Measurements from ENCODE around the gene RGR. TPM values are rescaled to one million over a fixed set of nuclear protein-coding genes. Genes with fewer than 3 reads are reported as not detected.

The RGR gene, protein sequence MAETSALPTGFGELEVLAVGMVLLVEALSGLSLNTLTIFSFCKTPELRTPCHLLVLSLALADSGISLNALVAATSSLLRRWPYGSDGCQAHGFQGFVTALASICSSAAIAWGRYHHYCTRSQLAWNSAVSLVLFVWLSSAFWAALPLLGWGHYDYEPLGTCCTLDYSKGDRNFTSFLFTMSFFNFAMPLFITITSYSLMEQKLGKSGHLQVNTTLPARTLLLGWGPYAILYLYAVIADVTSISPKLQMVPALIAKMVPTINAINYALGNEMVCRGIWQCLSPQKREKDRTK
- total RNA-seq: not detected in 2 replicates

DNA sequence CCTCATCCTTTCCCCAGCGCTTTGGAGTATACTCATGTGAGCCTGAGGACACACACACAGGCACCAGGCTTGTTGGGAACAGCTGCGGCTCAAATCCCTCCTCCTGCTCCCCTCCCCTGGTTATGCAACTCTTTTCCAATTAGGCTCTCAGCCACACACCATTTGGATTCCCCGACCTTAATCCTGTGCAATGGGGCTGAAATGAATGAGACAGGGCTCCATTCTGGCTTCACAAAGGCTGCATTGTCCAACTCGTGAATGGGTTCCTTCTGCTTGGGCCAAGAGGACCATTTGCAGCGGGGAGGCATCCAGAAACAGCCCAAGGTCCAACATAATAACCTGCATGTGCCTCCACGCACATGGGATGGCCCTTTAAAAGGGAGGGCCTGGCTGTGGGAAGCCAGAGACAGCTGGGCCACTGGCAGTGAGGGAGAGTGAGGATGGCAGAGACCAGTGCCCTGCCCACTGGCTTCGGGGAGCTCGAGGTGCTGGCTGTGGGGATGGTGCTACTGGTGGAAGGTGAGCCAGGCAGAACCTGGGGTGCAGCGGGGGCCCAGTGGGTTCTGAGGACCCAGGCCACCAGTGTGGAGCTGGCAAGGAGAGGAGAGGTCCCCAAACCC is at the start of gene RGR:
Gene RGR, plus strand, starts transcription at position 403 of the 620 bp plus-strand sequence. Its CDS starts 38 bp downstream, at position 441.
- no peak within 1 kb of the TSS for H3K4me3 ChIP-seq (ENCODE audit: low read depth, low read length)
- peaks cover 4% of the 10 kb centered on the region for H3K27me3 ChIP-seq (ENCODE audit: control insufficient read depth, insufficient read depth, low read length)
- no peak for DNase-seq (ENCODE audit: low read depth)
- TF ChIP-seq, protein P1, sequence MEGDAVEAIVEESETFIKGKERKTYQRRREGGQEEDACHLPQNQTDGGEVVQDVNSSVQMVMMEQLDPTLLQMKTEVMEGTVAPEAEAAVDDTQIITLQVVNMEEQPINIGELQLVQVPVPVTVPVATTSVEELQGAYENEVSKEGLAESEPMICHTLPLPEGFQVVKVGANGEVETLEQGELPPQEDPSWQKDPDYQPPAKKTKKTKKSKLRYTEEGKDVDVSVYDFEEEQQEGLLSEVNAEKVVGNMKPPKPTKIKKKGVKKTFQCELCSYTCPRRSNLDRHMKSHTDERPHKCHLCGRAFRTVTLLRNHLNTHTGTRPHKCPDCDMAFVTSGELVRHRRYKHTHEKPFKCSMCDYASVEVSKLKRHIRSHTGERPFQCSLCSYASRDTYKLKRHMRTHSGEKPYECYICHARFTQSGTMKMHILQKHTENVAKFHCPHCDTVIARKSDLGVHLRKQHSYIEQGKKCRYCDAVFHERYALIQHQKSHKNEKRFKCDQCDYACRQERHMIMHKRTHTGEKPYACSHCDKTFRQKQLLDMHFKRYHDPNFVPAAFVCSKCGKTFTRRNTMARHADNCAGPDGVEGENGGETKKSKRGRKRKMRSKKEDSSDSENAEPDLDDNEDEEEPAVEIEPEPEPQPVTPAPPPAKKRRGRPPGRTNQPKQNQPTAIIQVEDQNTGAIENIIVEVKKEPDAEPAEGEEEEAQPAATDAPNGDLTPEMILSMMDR (IDR thresholded peaks at IDR 0.05; ENCODE audit: insufficient read depth, low read length, poor library complexity, severe bottlenecking): no peak
- no peaks in the 10 kb centered on the region for H3K36me3 ChIP-seq (ENCODE audit: control insufficient read depth, insufficient read depth, low read length)

DNA sequence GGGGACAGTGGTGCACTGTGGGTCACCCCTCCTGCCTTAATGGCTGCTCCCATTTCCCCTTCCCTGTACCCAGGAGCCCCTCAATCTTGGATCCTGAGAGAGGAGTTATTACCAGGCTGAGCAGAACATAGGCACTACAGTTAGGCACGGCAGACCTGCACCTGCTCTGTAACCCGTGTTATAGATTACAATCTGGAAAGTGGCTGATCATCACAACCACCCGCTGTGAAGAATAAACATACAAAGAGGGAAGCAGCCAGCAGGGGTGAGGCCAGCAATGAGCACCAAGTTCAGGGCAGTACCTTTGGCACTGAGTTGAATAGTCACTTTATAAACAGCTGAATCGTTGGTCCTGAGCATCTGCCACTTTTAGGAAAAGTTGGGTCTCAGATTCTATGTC is 48.8 kb upstream of the RGR start:
- DNase-seq (ENCODE audit: low read depth): no peak
- TF ChIP-seq, protein P1 (IDR thresholded peaks at IDR 0.05; ENCODE audit: insufficient read depth, low read length, poor library complexity, severe bottlenecking): no peak
- Histone ChIP-seq H3K4me3 (ENCODE audit: low read depth, low read length) (no peak overlapping the region), H3K36me3 (ENCODE audit: control insufficient read depth, insufficient read depth, low read length) (no peaks in the 10 kb centered on the region), H3K27me3 (ENCODE audit: control insufficient read depth, insufficient read depth, low read length) (peaks cover 29% of the 10 kb centered on the region)

DNA sequence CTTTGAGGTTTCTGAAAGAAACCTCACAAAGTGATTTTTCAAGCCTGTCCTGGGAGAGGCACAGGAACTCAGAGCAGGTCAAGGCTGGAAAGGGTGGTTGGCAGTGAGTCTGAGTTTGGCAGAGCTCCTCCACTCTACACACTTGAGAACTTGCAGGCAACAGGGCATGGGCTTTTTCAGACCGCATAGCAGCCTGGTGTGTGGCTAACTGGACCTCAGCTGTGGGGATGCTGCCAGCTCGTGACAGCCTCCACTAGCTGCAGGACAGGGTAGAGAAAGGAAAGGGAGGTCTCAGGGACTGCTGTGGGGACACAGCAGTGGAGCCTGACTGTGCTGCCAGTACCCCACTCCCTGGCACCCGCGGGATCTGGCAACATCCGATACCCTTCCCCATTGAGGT is 47.9 kb upstream of the RGR start:
- peaks cover 29% of the 10 kb centered on the region for H3K27me3 ChIP-seq (ENCODE audit: control insufficient read depth, insufficient read depth, low read length)
- H3K36me3 ChIP-seq (ENCODE audit: control insufficient read depth, insufficient read depth, low read length): no peaks in the 10 kb centered on the region
- no peak overlapping the region for H3K4me3 ChIP-seq (ENCODE audit: low read depth, low read length)
- DNase-seq (ENCODE audit: low read depth): no peak
- TF ChIP-seq, protein P1 (IDR thresholded peaks at IDR 0.05; ENCODE audit: insufficient read depth, low read length, poor library complexity, severe bottlenecking): no peak

DNA sequence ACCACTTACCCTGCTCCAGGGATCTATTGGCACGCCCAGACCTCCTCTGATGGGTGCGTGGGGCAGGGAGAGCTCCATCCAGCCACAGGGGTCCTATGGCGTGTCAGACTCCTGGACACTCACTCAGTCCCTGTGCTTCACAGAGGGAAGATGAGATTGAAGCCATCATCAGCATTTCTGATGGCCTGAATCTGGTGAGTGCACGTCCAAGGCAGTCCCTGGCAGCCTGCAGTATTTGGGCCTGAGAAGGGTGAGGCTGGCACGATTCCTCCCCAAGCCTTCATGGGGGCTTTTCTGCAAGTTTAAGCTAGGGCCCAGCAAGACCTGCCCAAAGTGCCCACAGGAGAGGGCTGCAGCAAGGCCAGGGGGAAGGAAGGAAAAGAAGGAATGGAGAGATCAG is 47.2 kb upstream of the RGR start:
- no peak overlapping the region for H3K4me3 ChIP-seq (ENCODE audit: low read depth, low read length)
- H3K36me3 ChIP-seq (ENCODE audit: control insufficient read depth, insufficient read depth, low read length): no peaks in the 10 kb centered on the region
- H3K27me3 ChIP-seq (ENCODE audit: control insufficient read depth, insufficient read depth, low read length): peaks cover 29% of the 10 kb centered on the region
- TF ChIP-seq, protein P1 (IDR thresholded peaks at IDR 0.05; ENCODE audit: insufficient read depth, low read length, poor library complexity, severe bottlenecking): no peak
- no peak for DNase-seq (ENCODE audit: low read depth)

DNA sequence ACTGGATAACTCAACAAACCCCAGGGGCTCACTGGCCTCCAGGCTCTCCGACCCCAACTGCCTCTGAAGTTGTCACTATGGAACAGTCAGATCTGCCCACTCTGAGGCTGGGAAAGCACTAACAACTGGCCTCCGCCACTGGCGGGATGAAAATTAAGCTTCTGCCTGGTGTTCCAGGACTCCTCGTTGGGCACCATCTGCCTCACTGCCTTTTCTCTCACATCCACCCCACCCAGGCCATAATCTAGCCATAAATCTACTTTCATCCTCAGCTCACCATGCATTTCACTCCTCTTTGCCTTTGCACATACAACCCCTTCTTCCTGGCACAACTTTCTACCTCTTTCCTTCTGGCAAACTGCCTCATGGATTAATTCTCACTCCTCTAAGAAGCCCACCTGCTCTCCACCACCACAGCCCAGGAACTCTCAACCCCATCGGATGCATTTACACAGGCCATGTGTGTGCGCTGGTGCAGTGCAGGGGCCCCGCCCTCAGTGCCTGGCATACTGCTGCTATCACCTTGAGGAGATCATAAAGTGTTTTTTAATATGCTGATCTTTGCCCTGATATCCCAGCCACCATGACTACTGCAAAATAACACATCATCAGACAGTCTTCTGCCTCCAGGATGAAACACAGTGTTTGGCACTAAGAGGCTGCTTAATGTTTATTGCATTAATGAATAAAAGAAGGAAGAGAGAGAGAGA is 46.5 kb upstream of the RGR start:
- DNase-seq (ENCODE audit: low read depth): no peak
- Histone ChIP-seq H3K36me3 (ENCODE audit: control insufficient read depth, insufficient read depth, low read length) (no peaks in the 10 kb centered on the region), H3K27me3 (ENCODE audit: control insufficient read depth, insufficient read depth, low read length) (peaks cover 28% of the 10 kb centered on the region), H3K4me3 (ENCODE audit: low read depth, low read length) (no peak overlapping the region)
- TF ChIP-seq, protein P1 (IDR thresholded peaks at IDR 0.05; ENCODE audit: insufficient read depth, low read length, poor library complexity, severe bottlenecking): no peak
